A549 (cell line): ENCODE results near the gene POP7. TPM values are rescaled to one million over a fixed set of nuclear protein-coding genes. Genes with fewer than 3 reads are reported as not detected.

Source experiments
- ATAC-seq, 2 experiments: fragments of 200-7000 bp in 1 of 2; fragments of >200 bp in 1 of 2; cut with Nextera tagmentation in 1 of 2; cut with Tn5 transposase in 1 of 2; 3 replicates each; pipeline versions ENCODE4 v1.8.0 to v1.9.1; 2018 to 2020; ENCODE audit warnings: mild to moderate bottlenecking in 1 of 2, moderate library complexity in 1 of 2
- CTCF ChIA-PET: fragments of 300-600 bp; sonication (Branson Sonifier 250); formaldehyde crosslinking; extraction: SDS; loops from one replicate; lab custom pipeline; 2021; ENCODE audit warnings: antibody characterized with exemption, inconsistent platforms; lab: Yijun Ruan, JAX
- POLR2A ChIA-PET: fragments of 350-600 bp; formaldehyde crosslinking; extraction: SDS; loops from one replicate; lab custom pipeline; 2021; ENCODE audit warnings: antibody characterized with exemption, inconsistent platforms; lab: Yijun Ruan, JAX
- DNase-seq, 2 experiments: peaks; one replicate each; pipeline versions ENCODE4 v3.0.0 to v3.0.0-alpha.2; 2011 to 2016; ENCODE audit warnings: low read depth in 1 of 2, low spot score in 1 of 2
- FAIRE-seq: peaks from 2 replicates; lab custom pipeline; 2011; peaks lifted over from hg19 to GRCh38; lab: Jason Lieb, UNC
- H3K27ac ChIP-seq, 2 experiments: fragments of >200 bp; sonication (Bioruptor Twin); formaldehyde crosslinking; 3 replicates each; pipeline ENCODE4 v1.5.1; 2016 to 2017
- H3K4me1 ChIP-seq: fragments of >200 bp; sonication (Bioruptor Twin); formaldehyde crosslinking; 3 replicates; pipeline ENCODE4 v1.6.1; 2016
- H3K4me2 ChIP-seq: fragments of >200 bp; sonication (Bioruptor Twin); formaldehyde crosslinking; 3 replicates; pipeline ENCODE4 v1.6.1; 2016
- H3K4me3 ChIP-seq: fragments of >200 bp; sonication (Bioruptor Twin); formaldehyde crosslinking; 3 replicates; pipeline ENCODE4 v1.5.1; 2016
- H3K9me3 ChIP-seq: fragments of >200 bp; sonication (Bioruptor Twin); formaldehyde crosslinking; 3 replicates; pipeline ENCODE4 v1.6.1; 2016
- BHLHE40 ChIP-seq: IDR thresholded peaks from 2 replicates; pipeline ENCODE4 v1.6.1; 2012; ENCODE audit warnings: low read depth, low read length, inconsistent platforms
- CBX2 ChIP-seq: fragments of 200-600 bp; sonication (generic); IDR thresholded peaks from 2 replicates; pipeline ENCODE4 v1.6.1; 2016; ENCODE audit warnings: low read depth, mild to moderate bottlenecking, borderline replicate concordance
- CEBPB ChIP-seq, 2 experiments: fragments of >200 bp in 1 of 2; sonication (Bioruptor Twin) in 1 of 2; formaldehyde crosslinking in 1 of 2; IDR thresholded peaks; 2 replicates each; pipeline ENCODE4 v1.6.1; 2012 to 2016
- EHF ChIP-seq: fragments of 250-450 bp; sonication (Bioruptor Pico); IDR thresholded peaks from 2 replicates; pipeline ENCODE4 v1.5.0; 2020; ENCODE audit warnings: mild to moderate bottlenecking
- EHMT2 ChIP-seq: fragments of 200-600 bp; sonication (generic); IDR thresholded peaks from 2 replicates; pipeline ENCODE4 v1.6.1; 2016; ENCODE audit warnings: antibody characterized with exemption, low read depth, mild to moderate bottlenecking, moderate library complexity
- ELK1 ChIP-seq: fragments of 150-350 bp; IDR thresholded peaks from 2 replicates; pipeline ENCODE4 v1.6.1; 2014; ENCODE audit warnings: low read depth, mild to moderate bottlenecking, low read length
- EP300 ChIP-seq, 2 experiments: fragments of >200 bp; sonication (Bioruptor Twin); formaldehyde crosslinking; IDR thresholded peaks; 2 replicates in 1 of 2; 3 replicates in 1 of 2; pipeline ENCODE4 v1.6.1; 2016 to 2017
- FOSB ChIP-seq: fragments of 250-450 bp; sonication (Bioruptor Pico); IDR thresholded peaks from 2 replicates; pipeline ENCODE4 v1.5.0; 2020; ENCODE audit warnings: mild to moderate bottlenecking, moderate library complexity
- FOXS1 ChIP-seq: fragments of 250-450 bp; sonication (Bioruptor Pico); IDR thresholded peaks from 2 replicates; pipeline ENCODE4 v1.5.0; 2020; ENCODE audit warnings: mild to moderate bottlenecking, moderate library complexity
- HDAC2 ChIP-seq: fragments of 200-600 bp; sonication (generic); IDR thresholded peaks from 2 replicates; pipeline ENCODE4 v1.6.1; 2016
- HOXA7 ChIP-seq: fragments of 250-450 bp; sonication (Bioruptor Pico); IDR thresholded peaks from 2 replicates; pipeline ENCODE4 v1.5.0; 2020; ENCODE audit warnings: mild to moderate bottlenecking, moderate library complexity
- HOXB13 ChIP-seq: fragments of 250-450 bp; sonication (Bioruptor Pico); IDR thresholded peaks from 2 replicates; pipeline ENCODE4 v1.5.0; 2020; ENCODE audit warnings: low read depth, mild to moderate bottlenecking, moderate library complexity
- JUNB ChIP-seq: fragments of >200 bp; sonication (Bioruptor Twin); formaldehyde crosslinking; IDR thresholded peaks from 2 replicates; pipeline ENCODE4 v1.6.1; 2016
- MYC ChIP-seq: IDR thresholded peaks from 2 replicates; pipeline ENCODE4 v1.6.1; 2012; ENCODE audit warnings: mild to moderate bottlenecking, inconsistent platforms, low read length, improper control_type of control experiment, borderline replicate concordance
- NR3C1 ChIP-seq: fragments of >200 bp; sonication (Bioruptor Twin); formaldehyde crosslinking; IDR thresholded peaks from 3 replicates; pipeline ENCODE4 v1.6.1; 2017
- POLR2AphosphoS2 ChIP-seq: conservative IDR thresholded peaks from 2 replicates; pipeline ENCODE4 v1.6.1; 2012; ENCODE audit warnings: low read length, improper control_type of control experiment, inconsistent platforms
- RAD21 ChIP-seq, 2 experiments: fragments of >200 bp in 1 of 2; sonication (Bioruptor Twin) in 1 of 2; formaldehyde crosslinking in 1 of 2; IDR thresholded peaks in 1 of 2; conservative IDR thresholded peaks in 1 of 2; 2 replicates in 1 of 2; 3 replicates in 1 of 2; pipeline ENCODE4 v1.6.1; 2012 to 2018; ENCODE audit warnings: inconsistent platforms in 1 of 2
- RCOR1 ChIP-seq: fragments of 150-350 bp; IDR thresholded peaks from 2 replicates; pipeline ENCODE4 v1.6.1; 2014; ENCODE audit warnings: antibody characterized with exemption, low read length, low read depth
- RNF2 ChIP-seq: fragments of 200-600 bp; sonication (generic); IDR thresholded peaks from 2 replicates; pipeline ENCODE4 v1.6.1; 2016; ENCODE audit warnings: low read depth, mild to moderate bottlenecking, antibody characterized with exemption, moderate library complexity, borderline replicate concordance
- SMC3 ChIP-seq: fragments of >200 bp; sonication (Bioruptor Twin); formaldehyde crosslinking; IDR thresholded peaks from 3 replicates; pipeline ENCODE4 v1.6.1; 2018; ENCODE audit warnings: inconsistent platforms
- SREBF2 ChIP-seq: fragments of 450-650 bp; IDR thresholded peaks from 2 replicates; pipeline ENCODE4 v1.6.1; 2014; ENCODE audit warnings: mild to moderate bottlenecking, moderate library complexity
- TP53 ChIP-seq: fragments of 250-450 bp; sonication (Bioruptor Pico); IDR thresholded peaks from 2 replicates; pipeline ENCODE4 v1.5.0; 2021; ENCODE audit warnings: mild to moderate bottlenecking, moderate library complexity
- ZC3H11A ChIP-seq: fragments of 450-650 bp; IDR thresholded peaks from 2 replicates; pipeline ENCODE4 v1.6.1; 2014; ENCODE audit warnings: antibody characterized with exemption, mild to moderate bottlenecking
- ZNF302 ChIP-seq: fragments of 250-450 bp; sonication (Bioruptor Pico); IDR thresholded peaks from 2 replicates; pipeline ENCODE4 v1.9.0; 2021; ENCODE audit warnings: inconsistent platforms, mild to moderate bottlenecking, moderate library complexity
- WGBS: methylation state at CpG from one replicate; pipeline ENCODE4 v1.1.6; 2017; ENCODE audit errors: missing lambda C conversion rate; 5-methylcytosine and 5-hydroxymethylcytosine counted together
- polyA plus RNA-seq, 4 experiments: library from polyadenylated mRNA; depleted of rRNA in 3 of 4; stranded (reverse); fragments of >200 nt; fragmentation: RNase III in 1 of 4; extraction: RNeasy Plus Mini Kit Qiagen cat#74134 plus additional on column Dnase treatment in 1 of 4; gene quantifications; 2 replicates in 3 of 4; 3 replicates in 1 of 4; pipeline ENCODE4 v1.2.3, GENCODE V29; 2011 to 2017
- TF ChIP-seq, protein P1 (sequence below): fragments of >200 bp; sonication (Bioruptor Twin); formaldehyde crosslinking; IDR thresholded peaks from 2 replicates; pipeline ENCODE4 v1.6.1; 2016
- TF ChIP-seq, protein P2 (sequence below): fragments of 250-450 bp; sonication (Bioruptor Pico); IDR thresholded peaks from 2 replicates; pipeline ENCODE4 v1.5.0; 2021; ENCODE audit warnings: mild to moderate bottlenecking, moderate library complexity, borderline replicate concordance

POP7 gene
- polyA plus RNA-seq, 2 of the 4 experiments (the other 2 are of a cell fraction) = 29.5 to 77.4 TPM

GRCh38 chr7:100730136-100730800 lies 24.3 kb downstream of the POP7 start:
- WGBS = 70% methylated on average over 1 of the region's 3 CpGs
- FAIRE-seq (no peak), ATAC-seq (no peak), DNase-seq (no peak)
- no peak for TF ChIP-seq HOXB13
- no peak for TF ChIP-seq ELK1
- TF ChIP-seq BHLHE40 = no peak
- no peak for TF ChIP-seq JUNB
- TF ChIP-seq HDAC2 = no peak
- TF ChIP-seq RCOR1 = no peak
- TF ChIP-seq FOXS1 (CRISPR knock-in tag) = no peak
- TF ChIP-seq RAD21 (conservative IDR thresholded peaks at IDR 0.05 in 1 of 2, IDR thresholded peaks at IDR 0.05 in 1 of 2) = no peak
- TF ChIP-seq CEBPB (IDR thresholded peaks at IDR 0.05) = no peak
- TF ChIP-seq HOXA7 (CRISPR knock-in tag) = no peak
- no peak for TF ChIP-seq EP300 (IDR thresholded peaks at IDR 0.05)
- no peak for TF ChIP-seq RNF2
- no peak for TF ChIP-seq FOSB
- TF ChIP-seq, protein P1, sequence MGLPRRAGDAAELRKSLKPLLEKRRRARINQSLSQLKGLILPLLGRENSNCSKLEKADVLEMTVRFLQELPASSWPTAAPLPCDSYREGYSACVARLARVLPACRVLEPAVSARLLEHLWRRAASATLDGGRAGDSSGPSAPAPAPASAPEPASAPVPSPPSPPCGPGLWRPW = no peak
- no peak for TF ChIP-seq CBX2
- TF ChIP-seq NR3C1 = no peak
- TF ChIP-seq EHMT2 = no peak
- no peak for TF ChIP-seq SMC3
- CTCF ChIA-PET = interaction anchor here (0.5 to 19.8 kb wide), 9 partner anchors 10 to 785 kb away, joined by 3 to 266 read pairs (median 5); partner anchors contain the start of genes EPO, POP7 and SLC12A9
- Histone ChIP-seq H3K4me3 (no peak overlapping the region), H3K4me1 (peaks cover 23% of the 10 kb centered on the region), H3K27ac (no peak overlapping the region), H3K9me3 (no peaks in the 10 kb centered on the region), H3K4me2 (no peak overlapping the region)
- POLR2A ChIA-PET = no interaction called here

DNA sequence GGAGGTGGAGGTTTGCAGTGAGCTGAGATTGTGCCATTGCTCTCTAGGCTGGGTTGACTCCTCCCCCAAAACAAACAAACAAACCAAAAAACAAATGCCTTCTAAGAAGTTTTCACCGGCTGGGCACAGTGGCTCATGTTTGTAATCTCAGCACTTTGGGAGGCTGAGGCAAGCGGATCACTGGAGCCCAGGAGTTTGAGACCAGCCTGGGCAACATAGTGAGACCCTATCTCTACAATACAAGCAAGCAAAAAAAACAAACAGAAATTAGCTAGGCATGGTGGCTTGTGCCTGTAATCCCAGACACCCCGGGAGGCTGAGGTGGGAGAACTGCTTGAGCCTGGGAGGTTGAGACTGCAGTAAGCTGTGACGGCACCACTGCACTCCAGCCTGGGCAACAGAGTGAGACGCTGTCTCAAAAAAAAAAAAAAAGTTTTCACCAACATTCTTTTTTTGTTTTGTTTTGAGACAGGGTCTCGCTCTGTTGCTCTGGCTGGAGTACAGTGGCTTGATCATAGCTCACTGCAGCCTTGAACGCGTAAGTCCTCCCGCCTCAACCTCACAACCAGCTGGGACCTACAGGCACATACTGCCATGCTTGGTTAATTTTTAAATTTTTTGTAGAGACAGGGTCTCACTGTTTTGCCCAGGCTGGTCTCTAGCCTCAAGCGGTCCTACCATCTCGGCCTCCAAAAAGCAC lies 26.2 kb downstream of the POP7 start:
- TF ChIP-seq TP53 (CRISPR knock-in tag) (no peak), EP300 (IDR thresholded peaks at IDR 0.05) (no peak), MYC (no peak), POLR2AphosphoS2 (no peak), HDAC2 (no peak), SREBF2 (no peak), ZNF302 (CRISPR knock-in tag) (no peak), JUNB (no peak), ZC3H11A (no peak), EHF (CRISPR knock-in tag) (no peak)
- TF ChIP-seq, protein P2, sequence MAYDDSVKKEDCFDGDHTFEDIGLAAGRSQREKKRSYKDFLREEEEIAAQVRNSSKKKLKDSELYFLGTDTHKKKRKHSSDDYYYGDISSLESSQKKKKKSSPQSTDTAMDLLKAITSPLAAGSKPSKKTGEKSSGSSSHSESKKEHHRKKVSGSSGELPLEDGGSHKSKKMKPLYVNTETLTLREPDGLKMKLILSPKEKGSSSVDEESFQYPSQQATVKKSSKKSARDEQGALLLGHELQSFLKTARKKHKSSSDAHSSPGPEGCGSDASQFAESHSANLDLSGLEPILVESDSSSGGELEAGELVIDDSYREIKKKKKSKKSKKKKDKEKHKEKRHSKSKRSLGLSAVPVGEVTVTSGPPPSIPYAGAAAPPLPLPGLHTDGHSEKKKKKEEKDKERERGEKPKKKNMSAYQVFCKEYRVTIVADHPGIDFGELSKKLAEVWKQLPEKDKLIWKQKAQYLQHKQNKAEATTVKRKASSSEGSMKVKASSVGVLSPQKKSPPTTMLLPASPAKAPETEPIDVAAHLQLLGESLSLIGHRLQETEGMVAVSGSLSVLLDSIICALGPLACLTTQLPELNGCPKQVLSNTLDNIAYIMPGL = no peak
- no peak for FAIRE-seq
- Histone ChIP-seq H3K4me1 (peaks cover 7% of the 10 kb centered on the region), H3K27ac (no peak overlapping the region), H3K4me2 (no peak overlapping the region), H3K4me3 (no peak overlapping the region), H3K9me3 (no peaks in the 10 kb centered on the region)
- DNase-seq = no peak
- WGBS = 65% methylated on average over 11 of the region's 11 CpGs
- CTCF ChIA-PET = interaction anchor here (0.9 to 19.8 kb wide), 7 partner anchors 9 to 120 kb away, joined by 3 to 266 read pairs (median 5); partner anchors contain the start of genes EPO, POP7 and SLC12A9
- POLR2A ChIA-PET = interaction anchor here (1.0 kb wide), 1 partner anchor 143 kb away, joined by 5 read pairs; the partner anchor contains the start of gene SRRT
- ATAC-seq = no peak
